LNCaP clone FGC (cell line): Measurements from ENCODE around the gene SQOR.
A peak's percentile ranks its signal among the peaks of the same experiment; 100 is the strongest.

Source experiments
- DNase-seq: peaks from one replicate; pipeline ENCODE4 v3.0.0-alpha.2; 2011; ENCODE audit warnings: low read depth
- H3K4me3 ChIP-seq: 2 replicates; pipeline ENCODE4 v1.5.1; 2011; ENCODE audit warnings: mild to moderate bottlenecking, low read depth, low read length, control low read depth
- TF ChIP-seq, protein P1 (sequence below): IDR thresholded peaks from 2 replicates; pipeline ENCODE4 v1.5.1; 2012; ENCODE audit warnings: mild to moderate bottlenecking; ENCODE audit not compliant: control insufficient read depth, insufficient read depth; ENCODE audit errors: extremely low read depth

SQOR gene

DNA sequence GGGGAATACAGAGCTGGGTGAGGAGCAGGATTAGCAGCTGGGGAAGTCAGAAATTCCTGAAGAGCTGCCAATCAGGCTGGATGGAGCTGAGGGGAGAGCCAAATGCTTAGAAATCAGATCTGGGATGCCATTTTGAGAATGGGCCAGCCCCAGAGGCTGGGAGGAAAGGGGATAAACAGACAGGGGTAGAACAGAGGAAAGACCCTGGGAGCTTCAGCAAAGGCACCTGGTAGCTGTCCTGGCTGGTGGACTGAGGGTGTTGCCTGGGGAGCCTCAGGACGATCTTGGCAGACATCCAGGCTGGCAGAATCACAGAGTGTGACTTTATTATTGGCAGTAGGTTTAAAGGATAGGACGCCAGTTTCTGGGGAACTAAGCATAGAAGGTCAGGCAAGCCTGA, 97.8 kb downstream of the SQOR start:
- H3K4me3 ChIP-seq, result no peak overlapping the region
- DNase-seq, result peak; percentile 62
- TF ChIP-seq, protein P1, sequence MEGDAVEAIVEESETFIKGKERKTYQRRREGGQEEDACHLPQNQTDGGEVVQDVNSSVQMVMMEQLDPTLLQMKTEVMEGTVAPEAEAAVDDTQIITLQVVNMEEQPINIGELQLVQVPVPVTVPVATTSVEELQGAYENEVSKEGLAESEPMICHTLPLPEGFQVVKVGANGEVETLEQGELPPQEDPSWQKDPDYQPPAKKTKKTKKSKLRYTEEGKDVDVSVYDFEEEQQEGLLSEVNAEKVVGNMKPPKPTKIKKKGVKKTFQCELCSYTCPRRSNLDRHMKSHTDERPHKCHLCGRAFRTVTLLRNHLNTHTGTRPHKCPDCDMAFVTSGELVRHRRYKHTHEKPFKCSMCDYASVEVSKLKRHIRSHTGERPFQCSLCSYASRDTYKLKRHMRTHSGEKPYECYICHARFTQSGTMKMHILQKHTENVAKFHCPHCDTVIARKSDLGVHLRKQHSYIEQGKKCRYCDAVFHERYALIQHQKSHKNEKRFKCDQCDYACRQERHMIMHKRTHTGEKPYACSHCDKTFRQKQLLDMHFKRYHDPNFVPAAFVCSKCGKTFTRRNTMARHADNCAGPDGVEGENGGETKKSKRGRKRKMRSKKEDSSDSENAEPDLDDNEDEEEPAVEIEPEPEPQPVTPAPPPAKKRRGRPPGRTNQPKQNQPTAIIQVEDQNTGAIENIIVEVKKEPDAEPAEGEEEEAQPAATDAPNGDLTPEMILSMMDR, result no peak

GRCh38 chr15:45734260-45734711, 99.5 kb downstream of the SQOR start:
- H3K4me3 ChIP-seq, result no peak overlapping the region
- TF ChIP-seq, protein P1, result no peak
- DNase-seq, result no peak
